PC-9 (cell line): ENCODE data around the gene CTR9. TPM values are rescaled to one million over a fixed set of nuclear protein-coding genes. Genes with fewer than 3 reads are reported as not detected.

Source experiments
- BruUV-seq: library from RNA; stranded (reverse); fragments of 400-500 nt; replicated peaks from 2 replicates; lab custom pipeline; 2021; lab: Mats Ljungman, UMichigan
- CTCF ChIA-PET: fragments of 300-600 bp; sonication (Branson Sonifier 250); formaldehyde crosslinking; loops from one replicate; lab custom pipeline; 2022; ENCODE audit warnings: antibody characterized with exemption; lab: Charles Lee
- POLR2A ChIA-PET: fragments of 300-600 bp; sonication (Branson Sonifier 250); formaldehyde crosslinking; loops from one replicate; lab custom pipeline; 2022; ENCODE audit warnings: antibody characterized with exemption; ENCODE audit not compliant: unreplicated experiment; lab: Charles Lee
- DNase-seq, 2 experiments: peaks; one replicate each; pipeline versions ENCODE4 v3.0.0 to v3.0.0-alpha.2; 2015 to 2022; ENCODE audit warnings: mixed read lengths in 1 of 2
- H2AFZ ChIP-seq: fragments of 200-600 bp; sonication (generic); 2 replicates; pipeline ENCODE4 v1.8.1; 2017; ENCODE audit warnings: antibody characterized with exemption
- H3F3A ChIP-seq: fragments of 200-600 bp; sonication (generic); 2 replicates; pipeline ENCODE4 v1.8.1; 2017; ENCODE audit warnings: antibody characterized with exemption, mild to moderate bottlenecking, low read depth; ENCODE audit not compliant: insufficient read depth
- H3K27ac ChIP-seq: fragments of 200-600 bp; sonication (generic); 2 replicates; pipeline ENCODE4 v1.6.1; 2016; ENCODE audit warnings: mixed run types
- H3K27me3 ChIP-seq: fragments of 200-600 bp; sonication (generic); 2 replicates; pipeline ENCODE4 v1.6.1; 2016; ENCODE audit warnings: low read depth, mixed run types; ENCODE audit not compliant: insufficient read depth
- H3K36me3 ChIP-seq: fragments of 200-600 bp; sonication (generic); 2 replicates; pipeline ENCODE4 v1.6.1; 2016; ENCODE audit warnings: low read depth, mixed run types
- H3K4me1 ChIP-seq: fragments of 200-600 bp; sonication (generic); replicated peaks from 2 replicates; pipeline ENCODE4 v1.6.1; 2016; ENCODE audit warnings: mixed run types; ENCODE audit not compliant: insufficient read depth
- H3K4me2 ChIP-seq: fragments of 200-600 bp; sonication (generic); 2 replicates; pipeline ENCODE4 v1.6.1; 2017; ENCODE audit warnings: mixed run types
- H3K4me3 ChIP-seq: fragments of 200-600 bp; sonication (generic); 2 replicates; pipeline ENCODE4 v1.6.1; 2016; ENCODE audit warnings: mixed run types
- H3K79me2 ChIP-seq: fragments of 200-600 bp; sonication (generic); 2 replicates; pipeline ENCODE4 v1.6.1; 2017; ENCODE audit warnings: low read depth, mixed run types
- H3K9me2 ChIP-seq: fragments of 200-600 bp; sonication (generic); 2 replicates; pipeline ENCODE4 v1.8.1; 2017; ENCODE audit warnings: mild to moderate bottlenecking; ENCODE audit not compliant: insufficient read depth
- H3K9me3 ChIP-seq: fragments of 200-600 bp; sonication (generic); 2 replicates; pipeline ENCODE4 v1.8.1; 2016; ENCODE audit warnings: low read depth; ENCODE audit not compliant: insufficient read depth
- H4K20me1 ChIP-seq: fragments of 200-600 bp; sonication (generic); 2 replicates; pipeline ENCODE4 v1.8.1; 2017; ENCODE audit not compliant: insufficient read depth
- CTCF ChIP-seq: fragments of 200-600 bp; sonication (generic); conservative IDR thresholded peaks from 2 replicates; pipeline ENCODE4 v1.6.1; 2017; ENCODE audit warnings: mixed run types, antibody characterized with exemption, mild to moderate bottlenecking, moderate library complexity
- EZH2 ChIP-seq: fragments of 200-600 bp; sonication (generic); IDR thresholded peaks from 2 replicates; pipeline ENCODE4 v1.8.0; 2017; ENCODE audit warnings: antibody characterized with exemption, low read depth
- intact Hi-C: fragments of 100-400 bp; cut with micrococcal nuclease; formaldehyde crosslinking; loops from one replicate; pipeline ENCODE4 v1.10.0; 2022; ENCODE audit not compliant: unreplicated experiment
- total RNA-seq: library from RNA; stranded (reverse); gene quantifications from 2 replicates; pipeline ENCODE4 v1.2.3, GENCODE V29; 2021

Gene CTR9
- total RNA-seq, 1 experiment from 2014 or later: 19.7 TPM

GRCh38 chr11:10770626-10771254 lies 19.7 kb downstream of the CTR9 start:
- H3K4me2 ChIP-seq: no peak overlapping the region
- ChIA-PET CTCF (interaction anchor here (0.6 to 1.0 kb wide), 2 partner anchors 322 to 1016 kb away, joined by 6 to 10 read pairs; no protein-coding TSS in a partner anchor), POLR2A (interaction anchor here (0.6 kb wide), 1 partner anchor 1035 kb away, joined by 7 read pairs; no protein-coding TSS in a partner anchor)
- no peak overlapping the region for H2AFZ ChIP-seq
- H3K79me2 ChIP-seq: no peaks in the 10 kb centered on the region
- H3F3A ChIP-seq: peaks cover 6% of the 10 kb centered on the region; the same call in 1 of the 2 replicates
- no peaks in the 10 kb centered on the region for H3K4me1 ChIP-seq
- H3K27me3 ChIP-seq: no peaks in the 10 kb centered on the region
- DNase-seq: peak in 1 of 2 experiments; percentile 27
- peaks cover 16% of the 10 kb centered on the region; the same call in 1 of the 2 replicates for H3K36me3 ChIP-seq
- intact Hi-C loops: loop anchor here (2.0 kb wide), 1 partner anchor 1016 kb away; no protein-coding TSS in a partner anchor
- H4K20me1 ChIP-seq: no peaks in the 10 kb centered on the region
- no peak overlapping the region for H3K4me3 ChIP-seq
- no peaks in the 10 kb centered on the region for H3K9me3 ChIP-seq
- H3K27ac ChIP-seq: no peak overlapping the region
- BruUV-seq: no TSS peak
- no peaks in the 10 kb centered on the region for H3K9me2 ChIP-seq
- TF ChIP-seq EZH2 (no peak), CTCF (peak; percentile 69)

- Histone ChIP-seq H3K9me2 (no peaks in the 10 kb centered on the region), H3K4me1 (no peaks in the 10 kb centered on the region), H3K4me2 (no peak overlapping the region), H3K27ac (no peak overlapping the region), H3F3A (peaks cover 6% of the 10 kb centered on the region; the same call in 1 of the 2 replicates), H3K9me3 (no peaks in the 10 kb centered on the region), H3K36me3 (peaks cover 16% of the 10 kb centered on the region; the same call in 1 of the 2 replicates), H3K79me2 (no peaks in the 10 kb centered on the region), H4K20me1 (no peaks in the 10 kb centered on the region), H3K27me3 (no peaks in the 10 kb centered on the region), H3K4me3 (no peak overlapping the region), H2AFZ (no peak overlapping the region)
- TF ChIP-seq CTCF (no peak), EZH2 (no peak)
- intact Hi-C loops: loop anchor here (2.0 kb wide), 1 partner anchor 1015 kb away; no protein-coding TSS in a partner anchor
- POLR2A ChIA-PET: no interaction called here
- no peak for DNase-seq
- BruUV-seq: no TSS peak
- CTCF ChIA-PET: interaction anchor here (0.6 kb wide), 1 partner anchor 18 kb away, joined by 15 read pairs; no protein-coding TSS in a partner anchor
Measured at GRCh38 chr11:10771457-10771856, 20.4 kb downstream of the CTR9 start.

GRCh38 chr11:10774811-10775210 lies 23.8 kb downstream of the CTR9 start:
- H3F3A ChIP-seq: peaks cover 6% of the 10 kb centered on the region; the same call in 1 of the 2 replicates
- ChIA-PET POLR2A (no interaction called here), CTCF (interaction anchor here (0.6 kb wide), 1 partner anchor 26 kb away, joined by 3 read pairs; no protein-coding TSS in a partner anchor)
- no peaks in the 10 kb centered on the region for H3K9me2 ChIP-seq
- H3K79me2 ChIP-seq: no peaks in the 10 kb centered on the region
- no peaks in the 10 kb centered on the region for H4K20me1 ChIP-seq
- H2AFZ ChIP-seq: no peak overlapping the region
- no peaks in the 10 kb centered on the region for H3K27me3 ChIP-seq
- intact Hi-C loops: no loop called here
- H3K4me2 ChIP-seq: no peak overlapping the region
- no peak for DNase-seq
- no peaks in the 10 kb centered on the region for H3K4me1 ChIP-seq
- no TSS peak for BruUV-seq
- TF ChIP-seq EZH2 (no peak), CTCF (no peak)
- no peak overlapping the region for H3K27ac ChIP-seq
- peaks cover 15% of the 10 kb centered on the region; the same call in 1 of the 2 replicates for H3K36me3 ChIP-seq
- H3K9me3 ChIP-seq: no peaks in the 10 kb centered on the region
- no peak overlapping the region for H3K4me3 ChIP-seq
